SU-DHL-6 (cell line): ENCODE data around the gene PFKM.

Experiments
- EZH2phosphoT487 ChIP-seq: fragments of 200-600 bp; sonication (generic), shearing (Covaris generic); conservative IDR thresholded peaks from 2 replicates; pipeline ENCODE4 v1.6.1; 2018; ENCODE audit warnings: mild to moderate bottlenecking, antibody characterized with exemption, low read length, moderate library complexity, mixed read lengths
- TF ChIP-seq, protein P1 (sequence below): fragments of 200-600 bp; sonication (generic); IDR thresholded peaks from one replicate; pipeline ENCODE4 v1.5.1; 2017; ENCODE audit warnings: antibody characterized with exemption, mild to moderate bottlenecking, low read length, moderate library complexity; ENCODE audit not compliant: insufficient read depth, poor library complexity, severe bottlenecking

DNA sequence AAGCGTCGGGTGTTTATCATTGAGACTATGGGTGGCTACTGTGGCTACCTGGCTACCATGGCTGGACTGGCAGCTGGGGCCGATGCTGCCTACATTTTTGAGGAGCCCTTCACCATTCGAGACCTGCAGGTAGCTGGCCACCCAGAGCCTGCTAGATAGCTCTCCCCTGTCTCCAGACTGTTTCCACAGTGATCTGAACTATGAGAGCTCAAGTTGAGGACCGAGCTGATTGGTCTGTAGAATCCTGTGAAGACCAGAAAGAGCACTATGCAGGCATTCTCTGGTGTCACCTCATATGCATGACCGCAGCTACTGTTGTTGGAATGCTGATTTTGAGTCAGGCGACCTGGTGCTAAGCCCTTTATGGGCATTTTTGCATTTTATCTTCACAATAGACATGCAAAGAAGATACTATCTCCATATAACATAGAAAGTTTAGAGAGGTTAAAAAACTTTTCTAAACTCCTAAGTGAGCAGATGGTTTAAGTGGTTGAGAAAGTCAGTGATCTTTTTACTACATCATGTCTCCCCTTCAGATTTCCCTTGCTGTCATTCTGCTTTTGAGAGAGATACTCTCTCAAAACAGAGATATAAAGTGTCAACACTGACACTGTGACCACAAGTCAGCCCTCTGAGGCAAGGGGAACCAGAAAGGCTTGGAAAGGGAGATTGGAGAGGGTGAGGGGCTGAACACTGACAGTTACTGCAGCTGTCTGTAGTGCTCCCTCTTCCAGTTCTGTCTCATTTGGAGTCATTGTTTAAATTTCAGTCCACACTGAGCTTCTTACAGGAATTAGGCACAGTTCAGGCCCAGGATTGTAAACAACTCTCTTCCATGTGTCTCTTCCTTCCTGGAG lies 23.9 kb downstream of the PFKM start:
- TF ChIP-seq, protein P1, sequence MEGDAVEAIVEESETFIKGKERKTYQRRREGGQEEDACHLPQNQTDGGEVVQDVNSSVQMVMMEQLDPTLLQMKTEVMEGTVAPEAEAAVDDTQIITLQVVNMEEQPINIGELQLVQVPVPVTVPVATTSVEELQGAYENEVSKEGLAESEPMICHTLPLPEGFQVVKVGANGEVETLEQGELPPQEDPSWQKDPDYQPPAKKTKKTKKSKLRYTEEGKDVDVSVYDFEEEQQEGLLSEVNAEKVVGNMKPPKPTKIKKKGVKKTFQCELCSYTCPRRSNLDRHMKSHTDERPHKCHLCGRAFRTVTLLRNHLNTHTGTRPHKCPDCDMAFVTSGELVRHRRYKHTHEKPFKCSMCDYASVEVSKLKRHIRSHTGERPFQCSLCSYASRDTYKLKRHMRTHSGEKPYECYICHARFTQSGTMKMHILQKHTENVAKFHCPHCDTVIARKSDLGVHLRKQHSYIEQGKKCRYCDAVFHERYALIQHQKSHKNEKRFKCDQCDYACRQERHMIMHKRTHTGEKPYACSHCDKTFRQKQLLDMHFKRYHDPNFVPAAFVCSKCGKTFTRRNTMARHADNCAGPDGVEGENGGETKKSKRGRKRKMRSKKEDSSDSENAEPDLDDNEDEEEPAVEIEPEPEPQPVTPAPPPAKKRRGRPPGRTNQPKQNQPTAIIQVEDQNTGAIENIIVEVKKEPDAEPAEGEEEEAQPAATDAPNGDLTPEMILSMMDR: no peak
- no peak for TF ChIP-seq EZH2phosphoT487
